ENCODE measurements around the gene CTTN.

Gene CTTN

DNA sequence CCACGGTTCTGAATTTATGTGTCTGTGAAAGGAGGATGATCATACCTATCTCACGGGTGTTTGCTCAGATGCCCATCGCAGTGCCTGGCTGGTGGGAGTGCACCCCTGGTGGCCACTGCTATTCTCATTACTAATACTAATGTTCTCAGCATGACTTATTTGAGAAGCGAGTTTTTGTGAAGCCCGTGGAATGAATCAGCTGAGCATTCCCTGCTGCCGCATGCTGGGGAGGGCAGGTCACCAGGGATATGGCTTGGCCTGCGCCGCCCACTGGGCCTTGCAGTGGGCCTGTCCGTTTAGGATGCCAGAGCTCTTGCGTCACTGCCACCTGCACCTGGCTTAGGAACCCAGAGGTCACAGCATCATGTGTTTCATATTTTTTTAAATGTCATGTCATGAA lies 16.9 kb downstream of the CTTN start:
- Histone ChIP-seq H3K27me3 (ENCODE audit: insufficient read depth, poor library complexity, severe bottlenecking) (peaks cover 30% of the 10 kb centered on the region), H3K4me3 (replicated peaks; ENCODE audit: insufficient read depth, low read length) (no peak overlapping the region), H3K27ac (replicated peaks) (no peak overlapping the region)
- DNase-seq (ENCODE audit: low read depth in 1 of 2, low spot score in 1 of 2): no peak
- TF ChIP-seq, protein P1, sequence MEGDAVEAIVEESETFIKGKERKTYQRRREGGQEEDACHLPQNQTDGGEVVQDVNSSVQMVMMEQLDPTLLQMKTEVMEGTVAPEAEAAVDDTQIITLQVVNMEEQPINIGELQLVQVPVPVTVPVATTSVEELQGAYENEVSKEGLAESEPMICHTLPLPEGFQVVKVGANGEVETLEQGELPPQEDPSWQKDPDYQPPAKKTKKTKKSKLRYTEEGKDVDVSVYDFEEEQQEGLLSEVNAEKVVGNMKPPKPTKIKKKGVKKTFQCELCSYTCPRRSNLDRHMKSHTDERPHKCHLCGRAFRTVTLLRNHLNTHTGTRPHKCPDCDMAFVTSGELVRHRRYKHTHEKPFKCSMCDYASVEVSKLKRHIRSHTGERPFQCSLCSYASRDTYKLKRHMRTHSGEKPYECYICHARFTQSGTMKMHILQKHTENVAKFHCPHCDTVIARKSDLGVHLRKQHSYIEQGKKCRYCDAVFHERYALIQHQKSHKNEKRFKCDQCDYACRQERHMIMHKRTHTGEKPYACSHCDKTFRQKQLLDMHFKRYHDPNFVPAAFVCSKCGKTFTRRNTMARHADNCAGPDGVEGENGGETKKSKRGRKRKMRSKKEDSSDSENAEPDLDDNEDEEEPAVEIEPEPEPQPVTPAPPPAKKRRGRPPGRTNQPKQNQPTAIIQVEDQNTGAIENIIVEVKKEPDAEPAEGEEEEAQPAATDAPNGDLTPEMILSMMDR (IDR thresholded peaks at IDR 0.05; ENCODE audit: insufficient read depth, low read length): no peak
- TF ChIP-seq POLR2AphosphoS5 (IDR thresholded peaks at IDR 0.05; ENCODE audit: low read depth): no peak
- TF ChIP-seq, protein P2, sequence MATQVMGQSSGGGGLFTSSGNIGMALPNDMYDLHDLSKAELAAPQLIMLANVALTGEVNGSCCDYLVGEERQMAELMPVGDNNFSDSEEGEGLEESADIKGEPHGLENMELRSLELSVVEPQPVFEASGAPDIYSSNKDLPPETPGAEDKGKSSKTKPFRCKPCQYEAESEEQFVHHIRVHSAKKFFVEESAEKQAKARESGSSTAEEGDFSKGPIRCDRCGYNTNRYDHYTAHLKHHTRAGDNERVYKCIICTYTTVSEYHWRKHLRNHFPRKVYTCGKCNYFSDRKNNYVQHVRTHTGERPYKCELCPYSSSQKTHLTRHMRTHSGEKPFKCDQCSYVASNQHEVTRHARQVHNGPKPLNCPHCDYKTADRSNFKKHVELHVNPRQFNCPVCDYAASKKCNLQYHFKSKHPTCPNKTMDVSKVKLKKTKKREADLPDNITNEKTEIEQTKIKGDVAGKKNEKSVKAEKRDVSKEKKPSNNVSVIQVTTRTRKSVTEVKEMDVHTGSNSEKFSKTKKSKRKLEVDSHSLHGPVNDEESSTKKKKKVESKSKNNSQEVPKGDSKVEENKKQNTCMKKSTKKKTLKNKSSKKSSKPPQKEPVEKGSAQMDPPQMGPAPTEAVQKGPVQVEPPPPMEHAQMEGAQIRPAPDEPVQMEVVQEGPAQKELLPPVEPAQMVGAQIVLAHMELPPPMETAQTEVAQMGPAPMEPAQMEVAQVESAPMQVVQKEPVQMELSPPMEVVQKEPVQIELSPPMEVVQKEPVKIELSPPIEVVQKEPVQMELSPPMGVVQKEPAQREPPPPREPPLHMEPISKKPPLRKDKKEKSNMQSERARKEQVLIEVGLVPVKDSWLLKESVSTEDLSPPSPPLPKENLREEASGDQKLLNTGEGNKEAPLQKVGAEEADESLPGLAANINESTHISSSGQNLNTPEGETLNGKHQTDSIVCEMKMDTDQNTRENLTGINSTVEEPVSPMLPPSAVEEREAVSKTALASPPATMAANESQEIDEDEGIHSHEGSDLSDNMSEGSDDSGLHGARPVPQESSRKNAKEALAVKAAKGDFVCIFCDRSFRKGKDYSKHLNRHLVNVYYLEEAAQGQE (IDR thresholded peaks at IDR 0.05; ENCODE audit: insufficient replicate concordance, low read depth): no peak
- TF ChIP-seq SPI1 (IDR thresholded peaks at IDR 0.05; ENCODE audit: borderline replicate concordance, low read depth): no peak
- no peak for TF ChIP-seq GABPA (IDR thresholded peaks at IDR 0.05; ENCODE audit: low read depth)

DNA sequence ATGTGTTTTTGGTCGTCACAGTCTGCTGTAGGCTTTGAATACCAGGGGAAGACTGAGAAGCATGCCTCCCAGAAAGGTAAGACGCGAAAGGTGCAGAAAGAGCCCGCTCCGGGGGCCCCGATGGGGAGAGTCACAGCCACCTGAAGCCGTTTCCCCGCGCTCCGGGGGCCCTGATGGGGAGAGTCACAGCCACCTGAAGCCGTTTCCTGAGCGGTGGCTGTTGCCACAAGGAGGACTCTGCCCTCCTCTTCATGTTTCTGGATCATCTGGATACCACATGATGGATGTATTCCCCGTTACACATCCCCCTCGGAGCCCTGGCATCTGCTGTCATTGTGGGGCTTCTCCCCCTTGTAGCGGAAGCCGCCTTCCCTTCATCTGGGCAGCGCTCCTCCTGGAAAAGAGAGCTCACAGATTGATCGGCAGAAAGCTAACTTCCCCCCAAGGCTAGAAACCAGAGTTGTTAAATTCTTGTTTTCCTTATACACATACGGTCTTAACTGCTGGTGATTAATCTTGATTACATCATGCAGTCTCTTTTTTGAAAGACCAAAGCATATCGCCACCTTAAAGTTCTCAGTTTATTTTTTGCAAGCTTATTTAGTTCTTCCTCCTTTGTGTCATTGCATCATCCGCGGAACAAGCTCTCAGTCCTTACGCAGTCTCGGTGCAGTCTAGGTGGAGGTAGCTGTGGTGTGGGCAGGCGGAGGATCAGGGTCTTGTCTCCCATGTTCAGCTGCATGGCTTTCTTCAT lies 17.5 kb downstream of the CTTN start:
- Histone ChIP-seq H3K27ac (replicated peaks) (no peak overlapping the region), H3K27me3 (ENCODE audit: insufficient read depth, poor library complexity, severe bottlenecking) (peaks cover 23% of the 10 kb centered on the region), H3K4me3 (replicated peaks; ENCODE audit: insufficient read depth, low read length) (no peak overlapping the region)
- TF ChIP-seq SPI1 (IDR thresholded peaks at IDR 0.05; ENCODE audit: borderline replicate concordance, low read depth): no peak
- TF ChIP-seq POLR2AphosphoS5 (IDR thresholded peaks at IDR 0.05; ENCODE audit: low read depth): no peak
- TF ChIP-seq, protein P1 (IDR thresholded peaks at IDR 0.05; ENCODE audit: insufficient read depth, low read length): no peak
- TF ChIP-seq, protein P2 (IDR thresholded peaks at IDR 0.05; ENCODE audit: insufficient replicate concordance, low read depth): no peak
- TF ChIP-seq GABPA (IDR thresholded peaks at IDR 0.05; ENCODE audit: low read depth): no peak
- peak; percentile 78 to 81 for DNase-seq (ENCODE audit: low read depth in 1 of 2, low spot score in 1 of 2)

DNA sequence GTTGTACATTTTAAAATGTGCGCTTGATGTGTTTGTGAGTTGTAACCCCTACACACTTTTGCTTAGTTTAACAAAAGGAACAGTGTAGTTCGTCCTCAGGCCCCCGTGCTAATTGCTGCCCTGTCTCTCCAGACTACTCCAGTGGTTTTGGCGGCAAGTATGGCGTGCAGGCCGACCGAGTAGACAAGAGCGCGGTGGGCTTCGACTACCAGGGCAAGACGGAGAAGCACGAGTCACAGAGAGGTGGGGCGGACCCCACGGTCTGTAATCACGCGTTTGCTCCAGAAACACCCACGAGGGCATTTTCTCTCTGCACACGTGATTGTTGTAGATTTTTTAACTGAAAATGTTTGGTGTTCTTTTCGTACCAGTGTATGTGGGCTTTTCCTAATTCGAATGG lies 18.6 kb downstream of the CTTN start:
- peaks cover 23% of the 10 kb centered on the region for H3K27me3 ChIP-seq (ENCODE audit: insufficient read depth, poor library complexity, severe bottlenecking)
- H3K4me3 ChIP-seq (replicated peaks; ENCODE audit: insufficient read depth, low read length): no peak overlapping the region
- no peak for TF ChIP-seq GABPA (IDR thresholded peaks at IDR 0.05; ENCODE audit: low read depth)
- TF ChIP-seq, protein P2 (IDR thresholded peaks at IDR 0.05; ENCODE audit: insufficient replicate concordance, low read depth): no peak
- no peak for TF ChIP-seq POLR2AphosphoS5 (IDR thresholded peaks at IDR 0.05; ENCODE audit: low read depth)
- TF ChIP-seq, protein P1 (IDR thresholded peaks at IDR 0.05; ENCODE audit: insufficient read depth, low read length): no peak
- TF ChIP-seq SPI1 (IDR thresholded peaks at IDR 0.05; ENCODE audit: borderline replicate concordance, low read depth): no peak
- no peak for DNase-seq (ENCODE audit: low read depth in 1 of 2, low spot score in 1 of 2)
- no peak overlapping the region for H3K27ac ChIP-seq (replicated peaks)

Measured in HL-60 (cell line).